H9 (cell line): ENCODE measurements around the gene GRK3. TPM values are rescaled to one million over a fixed set of nuclear protein-coding genes. Genes with fewer than 3 reads are reported as not detected.

Experiments
- DNase-seq: peaks from one replicate; pipeline ENCODE4 v3.0.0-alpha.2; 2017
- H2AFZ ChIP-seq: one replicate; pipeline ENCODE4 v1.6.1; 2013; ENCODE audit warnings: mild to moderate bottlenecking, low read length, control low read depth, moderate library complexity
- H2AK5ac ChIP-seq: 2 replicates; pipeline ENCODE4 v1.6.1; 2013; ENCODE audit warnings: low read length, control low read depth, mixed read lengths; ENCODE audit not compliant: insufficient read length
- H2BK120ac ChIP-seq: one replicate; pipeline ENCODE4 v1.6.1; 2013; ENCODE audit warnings: low read depth, mild to moderate bottlenecking, low read length, control low read depth, inconsistent platforms; ENCODE audit not compliant: poor library complexity, severe bottlenecking
- H2BK12ac ChIP-seq: 2 replicates; pipeline ENCODE4 v1.6.1; 2013; ENCODE audit warnings: low read length, control low read depth, mixed read lengths, low read depth; ENCODE audit not compliant: insufficient read length
- H2BK15ac ChIP-seq: 2 replicates; pipeline ENCODE4 v1.6.1; 2013; ENCODE audit warnings: low read depth, low read length, control low read depth
- H2BK20ac ChIP-seq: one replicate; pipeline ENCODE4 v1.6.1; 2013; ENCODE audit warnings: low read depth, mild to moderate bottlenecking, low read length, control low read depth, inconsistent platforms; ENCODE audit not compliant: poor library complexity, severe bottlenecking
- H2BK5ac ChIP-seq: 2 replicates; pipeline ENCODE4 v1.6.1; 2013; ENCODE audit warnings: low read length, control low read depth, mixed read lengths; ENCODE audit not compliant: insufficient read length
- H3K14ac ChIP-seq: 2 replicates; pipeline ENCODE4 v1.6.1; 2013; ENCODE audit warnings: low read length, control low read depth; ENCODE audit not compliant: insufficient read depth
- H3K18ac ChIP-seq: 2 replicates; pipeline ENCODE4 v1.6.1; 2013; ENCODE audit warnings: low read depth, mild to moderate bottlenecking, mixed read lengths, low read length, control low read depth; ENCODE audit not compliant: insufficient read length
- H3K23ac ChIP-seq: 2 replicates; pipeline ENCODE4 v1.6.1; 2013; ENCODE audit warnings: low read length, control low read depth, mixed read lengths, low read depth; ENCODE audit not compliant: insufficient read length
- H3K23me2 ChIP-seq: 2 replicates; pipeline ENCODE4 v1.6.1; 2013; ENCODE audit warnings: low read depth, mild to moderate bottlenecking, mixed read lengths, low read length, control low read depth; ENCODE audit not compliant: insufficient read length, poor library complexity, severe bottlenecking
- H3K27ac ChIP-seq: 2 replicates; pipeline ENCODE4 v1.5.1; 2013; ENCODE audit warnings: low read length, control low read depth, mixed read lengths, low read depth; ENCODE audit not compliant: insufficient read length
- H3K27me3 ChIP-seq: 2 replicates; pipeline ENCODE4 v1.6.1; 2013; ENCODE audit warnings: low read length, control low read depth, inconsistent platforms; ENCODE audit not compliant: insufficient read depth
- H3K4ac ChIP-seq: 2 replicates; pipeline ENCODE4 v1.6.1; 2013; ENCODE audit warnings: low read depth, mild to moderate bottlenecking, control low read depth, inconsistent platforms, low read length, moderate library complexity
- H3K4me1 ChIP-seq: 2 replicates; pipeline ENCODE4 v1.6.1; 2013; ENCODE audit warnings: low read length, control low read depth, inconsistent platforms; ENCODE audit not compliant: insufficient read depth
- H3K4me2 ChIP-seq: 2 replicates; pipeline ENCODE4 v1.6.1; 2013; ENCODE audit warnings: low read length, control low read depth, mixed read lengths; ENCODE audit not compliant: insufficient read length, insufficient read depth
- H3K56ac ChIP-seq: 2 replicates; pipeline ENCODE4 v1.6.1; 2013; ENCODE audit warnings: low read depth, mild to moderate bottlenecking, mixed read lengths, low read length, control low read depth; ENCODE audit not compliant: insufficient read length
- H3K79me1 ChIP-seq: 2 replicates; pipeline ENCODE4 v1.6.1; 2013; ENCODE audit warnings: low read depth, mild to moderate bottlenecking, moderate library complexity, low read length, control low read depth, inconsistent platforms; ENCODE audit not compliant: insufficient read depth, poor library complexity, severe bottlenecking
- H3K79me2 ChIP-seq: 2 replicates; pipeline ENCODE4 v1.6.1; 2013; ENCODE audit warnings: low read length, control low read depth, inconsistent platforms; ENCODE audit not compliant: insufficient read depth
- H3K9ac ChIP-seq: 2 replicates; pipeline ENCODE4 v1.6.1; 2013; ENCODE audit warnings: low read length, control low read depth, mixed read lengths; ENCODE audit not compliant: insufficient read length; ENCODE audit errors: extremely low read depth
- H3K9me3 ChIP-seq: one replicate; pipeline ENCODE4 v1.6.1; 2013; ENCODE audit warnings: low read depth, low read length, inconsistent platforms; ENCODE audit not compliant: control insufficient read depth
- H3T11ph ChIP-seq: one replicate; pipeline ENCODE4 v1.6.1; 2013; ENCODE audit warnings: mild to moderate bottlenecking, low read length, control low read depth, inconsistent platforms
- H4K20me1 ChIP-seq: one replicate; pipeline ENCODE4 v1.6.1; 2013; ENCODE audit not compliant: control insufficient read depth, insufficient read length, insufficient read depth
- H4K5ac ChIP-seq: 2 replicates; pipeline ENCODE4 v1.6.1; 2013; ENCODE audit warnings: low read depth, mild to moderate bottlenecking, mixed read lengths, low read length, control low read depth; ENCODE audit not compliant: insufficient read length
- H4K8ac ChIP-seq: replicated peaks from 2 replicates; pipeline ENCODE4 v1.6.1; 2013; ENCODE audit warnings: low read length, control low read depth, mixed read lengths, low read depth; ENCODE audit not compliant: insufficient read length
- H4K91ac ChIP-seq: 2 replicates; pipeline ENCODE4 v1.6.1; 2013; ENCODE audit warnings: low read depth, mild to moderate bottlenecking, moderate library complexity, mixed read lengths, low read length, control low read depth; ENCODE audit not compliant: insufficient read length
- H3K27ac Mint-ChIP-seq, 3 experiments: 2 replicates in 2 of 3; 3 replicates in 1 of 3; pipeline ENCODE4 v1.8.0; 2020 to 2021; ENCODE audit warnings: mixed read lengths in 3 of 3, mild to moderate bottlenecking in 1 of 3, moderate library complexity in 1 of 3
- H3K27me3 Mint-ChIP-seq: 2 replicates; pipeline ENCODE4 v1.8.0; 2021; ENCODE audit warnings: low read depth, mild to moderate bottlenecking, moderate library complexity, mixed read lengths
- H3K36me3 Mint-ChIP-seq, 3 experiments: 2 replicates in 2 of 3; 3 replicates in 1 of 3; pipeline ENCODE4 v1.8.0; 2020 to 2021; ENCODE audit warnings: low read depth in 3 of 3, mixed read lengths in 3 of 3; ENCODE audit not compliant: insufficient read depth in 1 of 3
- H3K4me1 Mint-ChIP-seq, 2 experiments: 2 replicates each; pipeline ENCODE4 v1.8.0; 2020; ENCODE audit warnings: mixed read lengths in 2 of 2
- H3K4me3 Mint-ChIP-seq, 2 experiments: 2 replicates in 1 of 2; 3 replicates in 1 of 2; pipeline ENCODE4 v1.8.0; 2020 to 2021; ENCODE audit warnings: mild to moderate bottlenecking in 2 of 2, mixed read lengths in 2 of 2, moderate library complexity in 1 of 2
- H3K9me3 Mint-ChIP-seq, 2 experiments: 2 replicates in 1 of 2; 3 replicates in 1 of 2; pipeline ENCODE4 v1.8.0; 2020; ENCODE audit warnings: mild to moderate bottlenecking in 2 of 2, mixed read lengths in 2 of 2, moderate library complexity in 1 of 2
- WGBS: extraction: QIAGEN DNeasy Blood & Tissue Kit; methylation state at CpG from one replicate; pipeline ENCODE4 v1.1.7; 2013; ENCODE audit warnings: missing lambda C conversion rate, low lambda C conversion rate, mixed read lengths; ENCODE audit not compliant: insufficient read length; ENCODE audit errors: extremely low coverage; 5-methylcytosine and 5-hydroxymethylcytosine counted together
- total RNA-seq: library from RNA; stranded (reverse); gene quantifications from 2 replicates; pipeline ENCODE4 v1.2.1, GENCODE V29; 2021
- TF ChIP-seq, protein P1 (sequence below): fragments of 200-600 bp; sonication (generic); conservative IDR thresholded peaks from 3 replicates; pipeline ENCODE4 v1.8.0; 2021; ENCODE audit warnings: antibody characterized with exemption, mild to moderate bottlenecking

The GRK3 gene
- total RNA-seq, 1 experiment from 2014 or later = 23.9 TPM

DNA sequence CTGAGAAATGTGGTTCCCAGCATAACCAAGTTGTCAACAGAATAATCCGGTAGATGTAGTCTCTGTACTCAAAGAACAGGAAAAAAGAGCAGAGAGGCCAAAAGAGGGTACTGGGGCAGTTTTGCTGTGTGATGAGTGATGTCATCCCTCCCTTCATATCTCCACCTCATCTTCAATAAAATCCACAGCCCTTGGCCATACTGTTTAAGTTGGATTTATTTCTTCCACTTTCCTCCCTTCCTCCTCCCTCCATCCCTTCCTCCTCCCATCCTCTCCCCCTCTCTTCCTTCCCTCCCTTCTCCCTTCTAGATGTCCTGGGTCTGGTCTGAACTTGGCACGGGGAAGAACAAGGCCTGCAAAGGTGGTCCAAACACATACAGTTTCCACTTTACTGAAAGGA lies 18.2 kb upstream of the GRK3 start:
- no peaks in the 10 kb centered on the region for H3K79me1 ChIP-seq
- H3K4me2 ChIP-seq = no peak overlapping the region
- no peaks in the 10 kb centered on the region for H4K20me1 ChIP-seq
- no peaks in the 10 kb centered on the region for H3K36me3 Mint-ChIP-seq
- no peak overlapping the region for H3K4me3 Mint-ChIP-seq
- no peak overlapping the region for H3K27ac Mint-ChIP-seq
- no peak overlapping the region for H2AFZ ChIP-seq
- no peak overlapping the region for H2AK5ac ChIP-seq
- H3K18ac ChIP-seq = no peak overlapping the region
- no peaks in the 10 kb centered on the region for H3K23me2 ChIP-seq
- no peak overlapping the region for H3K9ac ChIP-seq
- no peak overlapping the region for H3K14ac ChIP-seq
- TF ChIP-seq, protein P1, sequence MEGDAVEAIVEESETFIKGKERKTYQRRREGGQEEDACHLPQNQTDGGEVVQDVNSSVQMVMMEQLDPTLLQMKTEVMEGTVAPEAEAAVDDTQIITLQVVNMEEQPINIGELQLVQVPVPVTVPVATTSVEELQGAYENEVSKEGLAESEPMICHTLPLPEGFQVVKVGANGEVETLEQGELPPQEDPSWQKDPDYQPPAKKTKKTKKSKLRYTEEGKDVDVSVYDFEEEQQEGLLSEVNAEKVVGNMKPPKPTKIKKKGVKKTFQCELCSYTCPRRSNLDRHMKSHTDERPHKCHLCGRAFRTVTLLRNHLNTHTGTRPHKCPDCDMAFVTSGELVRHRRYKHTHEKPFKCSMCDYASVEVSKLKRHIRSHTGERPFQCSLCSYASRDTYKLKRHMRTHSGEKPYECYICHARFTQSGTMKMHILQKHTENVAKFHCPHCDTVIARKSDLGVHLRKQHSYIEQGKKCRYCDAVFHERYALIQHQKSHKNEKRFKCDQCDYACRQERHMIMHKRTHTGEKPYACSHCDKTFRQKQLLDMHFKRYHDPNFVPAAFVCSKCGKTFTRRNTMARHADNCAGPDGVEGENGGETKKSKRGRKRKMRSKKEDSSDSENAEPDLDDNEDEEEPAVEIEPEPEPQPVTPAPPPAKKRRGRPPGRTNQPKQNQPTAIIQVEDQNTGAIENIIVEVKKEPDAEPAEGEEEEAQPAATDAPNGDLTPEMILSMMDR = no peak
- H3K27me3 ChIP-seq = no peaks in the 10 kb centered on the region
- H4K5ac ChIP-seq = no peak overlapping the region
- no peak overlapping the region for H3K56ac ChIP-seq
- H2BK5ac ChIP-seq = no peak overlapping the region
- no peak for DNase-seq
- no peak overlapping the region for H2BK12ac ChIP-seq
- no peak overlapping the region for H2BK15ac ChIP-seq
- H3K4me1 Mint-ChIP-seq = peaks cover 15% of the 10 kb centered on the region in 2 experiments
- no peak overlapping the region for H4K8ac ChIP-seq
- H3K23ac ChIP-seq = no peak overlapping the region
- no CpG with 5 or more reads among the region's 2 CpGs for WGBS
- H3K4me1 ChIP-seq = no peaks in the 10 kb centered on the region
- no peaks in the 10 kb centered on the region for H3K9me3 Mint-ChIP-seq
- no peak overlapping the region for H2BK20ac ChIP-seq
- no peak overlapping the region for H3K4ac ChIP-seq
- no peaks in the 10 kb centered on the region for H3K79me2 ChIP-seq
- no peak overlapping the region for H2BK120ac ChIP-seq
- H3T11ph ChIP-seq = no peak overlapping the region
- peaks cover 4% of the 10 kb centered on the region; the same call in 1 of the 2 replicates for H3K27me3 Mint-ChIP-seq
- H3K9me3 ChIP-seq = no peaks in the 10 kb centered on the region
- H3K27ac ChIP-seq = no peak overlapping the region
- H4K91ac ChIP-seq = no peak overlapping the region
